ENCODE results near the gene OPCML. TPM values are rescaled to one million over a fixed set of nuclear protein-coding genes. Genes with fewer than 3 reads are reported as not detected.

The OPCML gene
- total RNA-seq, 1 experiment from 2014 or later: not detected

DNA sequence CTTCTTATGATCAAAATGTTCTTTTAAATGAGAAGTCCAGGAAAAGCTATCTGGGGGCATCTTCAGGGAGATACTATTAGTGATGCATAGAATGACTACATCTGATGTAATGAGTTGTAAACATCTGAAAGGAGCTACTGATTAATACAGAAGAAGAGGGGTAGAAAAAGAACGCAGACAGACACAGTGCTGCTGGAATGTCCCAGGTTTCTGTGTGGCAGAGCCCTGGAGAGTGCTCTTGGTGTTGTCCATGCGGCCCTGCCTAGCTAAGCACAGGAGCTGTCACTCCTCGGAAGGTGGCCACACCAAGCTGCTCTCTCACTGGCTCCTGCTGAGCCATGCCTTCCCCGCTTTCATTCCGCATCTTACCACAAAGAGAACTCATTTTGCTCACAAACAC lies 768.8 kb downstream of the OPCML start:
- ChIA-PET POLR2A (ENCODE audit: unreplicated experiment) (no interaction called here), CTCF (no interaction called here)
- Histone ChIP-seq H3F3A (ENCODE audit: low read length, unreplicated experiment) (no peaks in the 10 kb centered on the region), H3K27me3 (ENCODE audit: low read length) (no peaks in the 10 kb centered on the region), H3K4me1 (ENCODE audit: insufficient read depth, low read length) (no peaks in the 10 kb centered on the region), H2AFZ (ENCODE audit: low read length) (no peak overlapping the region), H4K20me1 (ENCODE audit: low read length) (no peaks in the 10 kb centered on the region), H3K36me3 (ENCODE audit: low read depth, low read length) (no peaks in the 10 kb centered on the region), H3K9me3 (ENCODE audit: low read length) (peaks cover 25% of the 10 kb centered on the region; the same call in 1 of the 2 replicates), H3K27ac (ENCODE audit: low read length) (no peak overlapping the region), H3K79me2 (ENCODE audit: low read length) (no peaks in the 10 kb centered on the region), H3K9ac (ENCODE audit: low read length) (no peak overlapping the region), H3K9me2 (replicated peaks; ENCODE audit: low read length) (no peaks in the 10 kb centered on the region), H3K4me3 (ENCODE audit: low read length) (no peak overlapping the region), H3K4me2 (ENCODE audit: low read length) (no peak overlapping the region)
- TF ChIP-seq EZH2 (IDR thresholded peaks at IDR 0.05; ENCODE audit: low read length, unreplicated experiment) (no peak), EZH2phosphoT487 (IDR thresholded peaks at IDR 0.05; ENCODE audit: borderline replicate concordance, low read length) (no peak)
- BruUV-seq (replicated peaks): no TSS peak
- intact Hi-C loops (cut with micrococcal nuclease): no loop called here
- ATAC-seq: no peak
- no peak for DNase-seq

DNA sequence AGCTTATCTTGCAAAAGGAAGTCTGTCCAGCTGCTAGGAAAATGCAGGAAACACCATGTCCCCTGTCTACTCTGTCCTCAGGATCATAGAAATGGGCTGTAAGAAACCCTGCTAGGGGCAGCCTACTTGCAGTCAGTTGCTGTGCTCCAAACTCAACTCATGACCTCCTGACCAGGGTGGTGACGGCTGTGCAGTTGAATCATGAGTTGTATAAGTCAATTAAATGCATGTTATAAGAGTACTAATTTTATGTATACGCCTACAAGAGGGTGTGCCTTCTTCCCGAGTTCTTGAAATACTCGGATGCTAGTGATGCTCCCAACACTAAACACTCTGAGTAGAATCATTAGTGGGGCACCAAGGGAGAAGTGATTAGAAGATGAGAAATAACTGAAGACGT lies 776.4 kb downstream of the OPCML start:
- Histone ChIP-seq H3K79me2 (ENCODE audit: low read length) (no peaks in the 10 kb centered on the region), H3K4me1 (ENCODE audit: insufficient read depth, low read length) (no peaks in the 10 kb centered on the region), H3K4me2 (ENCODE audit: low read length) (no peak overlapping the region), H2AFZ (ENCODE audit: low read length) (no peak overlapping the region), H3K4me3 (ENCODE audit: low read length) (no peak overlapping the region), H4K20me1 (ENCODE audit: low read length) (no peaks in the 10 kb centered on the region), H3K27me3 (ENCODE audit: low read length) (no peaks in the 10 kb centered on the region), H3K9me2 (replicated peaks; ENCODE audit: low read length) (no peaks in the 10 kb centered on the region), H3K9me3 (ENCODE audit: low read length) (0 out of 2 replicates have a peak, but pooled peaks cover 5% of the 10 kb centered on the region), H3F3A (ENCODE audit: low read length, unreplicated experiment) (no peaks in the 10 kb centered on the region), H3K27ac (ENCODE audit: low read length) (no peak overlapping the region), H3K36me3 (ENCODE audit: low read depth, low read length) (no peaks in the 10 kb centered on the region), H3K9ac (ENCODE audit: low read length) (no peak overlapping the region)
- ChIA-PET CTCF (no interaction called here), POLR2A (ENCODE audit: unreplicated experiment) (no interaction called here)
- intact Hi-C loops (cut with micrococcal nuclease): no loop called here
- no peak for DNase-seq
- TF ChIP-seq EZH2phosphoT487 (IDR thresholded peaks at IDR 0.05; ENCODE audit: borderline replicate concordance, low read length) (no peak), EZH2 (IDR thresholded peaks at IDR 0.05; ENCODE audit: low read length, unreplicated experiment) (no peak)
- TF ChIP-seq, protein P1, sequence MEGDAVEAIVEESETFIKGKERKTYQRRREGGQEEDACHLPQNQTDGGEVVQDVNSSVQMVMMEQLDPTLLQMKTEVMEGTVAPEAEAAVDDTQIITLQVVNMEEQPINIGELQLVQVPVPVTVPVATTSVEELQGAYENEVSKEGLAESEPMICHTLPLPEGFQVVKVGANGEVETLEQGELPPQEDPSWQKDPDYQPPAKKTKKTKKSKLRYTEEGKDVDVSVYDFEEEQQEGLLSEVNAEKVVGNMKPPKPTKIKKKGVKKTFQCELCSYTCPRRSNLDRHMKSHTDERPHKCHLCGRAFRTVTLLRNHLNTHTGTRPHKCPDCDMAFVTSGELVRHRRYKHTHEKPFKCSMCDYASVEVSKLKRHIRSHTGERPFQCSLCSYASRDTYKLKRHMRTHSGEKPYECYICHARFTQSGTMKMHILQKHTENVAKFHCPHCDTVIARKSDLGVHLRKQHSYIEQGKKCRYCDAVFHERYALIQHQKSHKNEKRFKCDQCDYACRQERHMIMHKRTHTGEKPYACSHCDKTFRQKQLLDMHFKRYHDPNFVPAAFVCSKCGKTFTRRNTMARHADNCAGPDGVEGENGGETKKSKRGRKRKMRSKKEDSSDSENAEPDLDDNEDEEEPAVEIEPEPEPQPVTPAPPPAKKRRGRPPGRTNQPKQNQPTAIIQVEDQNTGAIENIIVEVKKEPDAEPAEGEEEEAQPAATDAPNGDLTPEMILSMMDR (conservative IDR thresholded peaks at IDR 0.05; ENCODE audit: low read depth, low read length): no peak
- no peak for ATAC-seq
- no TSS peak for BruUV-seq (replicated peaks)

DNA sequence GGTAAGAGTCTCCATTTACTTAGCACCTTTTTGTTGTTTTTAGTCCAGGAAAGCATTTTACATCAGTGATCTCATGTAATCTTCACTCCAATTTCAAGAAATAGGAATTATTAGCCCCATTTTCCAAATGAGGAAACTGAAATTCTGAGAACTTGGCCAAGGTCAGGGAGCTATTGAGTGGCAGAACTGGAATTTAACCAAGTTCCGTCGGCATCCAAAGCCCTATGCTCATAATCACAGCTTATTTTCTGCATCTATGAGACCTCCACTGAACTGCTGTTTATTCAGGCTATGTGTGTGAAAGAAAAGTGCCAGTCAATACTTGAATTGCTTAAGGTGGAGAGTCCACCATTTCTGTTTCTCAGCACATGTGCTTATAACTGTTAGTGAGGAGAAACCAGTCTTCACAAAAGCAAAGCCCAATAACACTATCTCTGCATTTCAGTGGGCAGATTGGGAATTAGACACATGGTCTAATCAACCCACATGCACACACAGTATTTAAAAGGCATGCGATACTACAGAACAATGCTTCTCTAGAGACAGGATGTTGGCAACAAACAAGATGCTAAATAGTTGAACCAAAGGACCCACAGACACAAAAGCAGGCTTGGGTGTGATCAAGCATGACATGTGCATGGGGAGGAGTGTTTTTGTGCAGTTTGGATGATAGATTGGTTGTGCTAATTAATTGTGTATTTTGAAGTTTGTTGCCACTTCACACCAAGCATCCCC lies 780.6 kb downstream of the OPCML start:
- no peak for DNase-seq
- no peak overlapping the region for H3K9ac ChIP-seq (ENCODE audit: low read length)

More for the DNA sequence above, 780.6 kb downstream of the OPCML start:
- Histone ChIP-seq H3K4me2 (ENCODE audit: low read length) (no peak overlapping the region), H3K4me3 (ENCODE audit: low read length) (no peak overlapping the region), H3K27ac (ENCODE audit: low read length) (no peak overlapping the region), H3K4me1 (ENCODE audit: insufficient read depth, low read length) (no peaks in the 10 kb centered on the region), H3K36me3 (ENCODE audit: low read depth, low read length) (no peaks in the 10 kb centered on the region), H2AFZ (ENCODE audit: low read length) (no peak overlapping the region), H3K9me3 (ENCODE audit: low read length) (peaks cover 14% of the 10 kb centered on the region; the same call in 1 of the 2 replicates), H3K27me3 (ENCODE audit: low read length) (no peaks in the 10 kb centered on the region), H3F3A (ENCODE audit: low read length, unreplicated experiment) (no peaks in the 10 kb centered on the region), H3K9me2 (replicated peaks; ENCODE audit: low read length) (no peaks in the 10 kb centered on the region), H4K20me1 (ENCODE audit: low read length) (no peaks in the 10 kb centered on the region), H3K79me2 (ENCODE audit: low read length) (no peaks in the 10 kb centered on the region)
- BruUV-seq (replicated peaks): no TSS peak
- TF ChIP-seq EZH2phosphoT487 (IDR thresholded peaks at IDR 0.05; ENCODE audit: borderline replicate concordance, low read length) (no peak), EZH2 (IDR thresholded peaks at IDR 0.05; ENCODE audit: low read length, unreplicated experiment) (no peak)
- TF ChIP-seq, protein P1 (conservative IDR thresholded peaks at IDR 0.05; ENCODE audit: low read depth, low read length): no peak
- intact Hi-C loops (cut with micrococcal nuclease): no loop called here
- CTCF ChIA-PET: no interaction called here
- ATAC-seq: no peak
- POLR2A ChIA-PET (ENCODE audit: unreplicated experiment): no interaction called here

Measured in PC-3 (cell line).